ENCODE data around the gene KRTAP21-1.

KRTAP21-1 gene

GRCh38 chr21:30726726-30727125, 28.5 kb downstream of the KRTAP21-1 start:
- Histone ChIP-seq H3K27ac (ENCODE audit: low read depth, low read length) (no peak overlapping the region), H3K79me2 (ENCODE audit: insufficient read depth, low read length) (no peaks in the 10 kb centered on the region), H3K36me3 (ENCODE audit: low read length) (no peaks in the 10 kb centered on the region), H3K9me3 (ENCODE audit: insufficient read depth, low read length) (no peaks in the 10 kb centered on the region), H3K9ac (ENCODE audit: low read length) (no peak overlapping the region), H3K4me2 (ENCODE audit: low read depth, low read length, poor library complexity, severe bottlenecking) (no peak overlapping the region), H2AFZ (ENCODE audit: low read depth, low read length, severe bottlenecking) (no peak overlapping the region), H3K9me2 (replicated peaks; ENCODE audit: insufficient read depth, low read length) (no peaks in the 10 kb centered on the region; the same call in 1 of the 2 replicates), H3K27me3 (ENCODE audit: low read length) (no peaks in the 10 kb centered on the region), H3F3A (ENCODE audit: insufficient read depth) (no peaks in the 10 kb centered on the region), H4K20me1 (ENCODE audit: low read depth, low read length) (no peaks in the 10 kb centered on the region), H3K4me3 (ENCODE audit: insufficient read depth, low read length, poor library complexity, severe bottlenecking) (no peak overlapping the region)
- TF ChIP-seq, protein P1, sequence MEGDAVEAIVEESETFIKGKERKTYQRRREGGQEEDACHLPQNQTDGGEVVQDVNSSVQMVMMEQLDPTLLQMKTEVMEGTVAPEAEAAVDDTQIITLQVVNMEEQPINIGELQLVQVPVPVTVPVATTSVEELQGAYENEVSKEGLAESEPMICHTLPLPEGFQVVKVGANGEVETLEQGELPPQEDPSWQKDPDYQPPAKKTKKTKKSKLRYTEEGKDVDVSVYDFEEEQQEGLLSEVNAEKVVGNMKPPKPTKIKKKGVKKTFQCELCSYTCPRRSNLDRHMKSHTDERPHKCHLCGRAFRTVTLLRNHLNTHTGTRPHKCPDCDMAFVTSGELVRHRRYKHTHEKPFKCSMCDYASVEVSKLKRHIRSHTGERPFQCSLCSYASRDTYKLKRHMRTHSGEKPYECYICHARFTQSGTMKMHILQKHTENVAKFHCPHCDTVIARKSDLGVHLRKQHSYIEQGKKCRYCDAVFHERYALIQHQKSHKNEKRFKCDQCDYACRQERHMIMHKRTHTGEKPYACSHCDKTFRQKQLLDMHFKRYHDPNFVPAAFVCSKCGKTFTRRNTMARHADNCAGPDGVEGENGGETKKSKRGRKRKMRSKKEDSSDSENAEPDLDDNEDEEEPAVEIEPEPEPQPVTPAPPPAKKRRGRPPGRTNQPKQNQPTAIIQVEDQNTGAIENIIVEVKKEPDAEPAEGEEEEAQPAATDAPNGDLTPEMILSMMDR (IDR thresholded peaks at IDR 0.05; ENCODE audit: insufficient read depth, low read length, poor library complexity, severe bottlenecking) = no peak
- no peak for TF ChIP-seq EZH2phosphoT487 (conservative IDR thresholded peaks at IDR 0.05; ENCODE audit: low read length)

DNA sequence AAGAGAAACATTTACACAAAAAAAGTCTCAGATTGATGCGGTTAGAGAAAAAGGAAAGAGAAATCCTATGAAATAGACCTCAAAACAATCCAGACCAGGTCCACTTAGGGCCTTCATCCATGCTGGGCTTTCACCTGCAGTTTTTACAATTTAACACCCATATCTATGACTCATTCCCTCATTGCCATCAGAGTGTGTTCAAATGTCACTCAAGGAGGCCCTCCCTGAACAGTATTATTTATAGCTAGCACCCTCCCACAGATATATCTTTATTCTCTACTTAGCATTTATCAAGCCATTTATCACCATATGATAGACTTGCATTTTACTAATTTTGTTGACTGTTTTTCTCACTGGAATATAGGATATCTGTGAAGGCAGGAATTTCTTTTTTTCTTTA, 35.8 kb downstream of the KRTAP21-1 start:
- no peak overlapping the region for H2AFZ ChIP-seq (ENCODE audit: low read depth, low read length, severe bottlenecking)
- no peak overlapping the region for H3K9ac ChIP-seq (ENCODE audit: low read length)
- H3K27ac ChIP-seq (ENCODE audit: low read depth, low read length) = no peak overlapping the region
- H3K9me3 ChIP-seq (ENCODE audit: insufficient read depth, low read length) = no peaks in the 10 kb centered on the region
- no peak overlapping the region for H3K4me3 ChIP-seq (ENCODE audit: insufficient read depth, low read length, poor library complexity, severe bottlenecking)
- no peak overlapping the region for H3K4me2 ChIP-seq (ENCODE audit: low read depth, low read length, poor library complexity, severe bottlenecking)
- no peaks in the 10 kb centered on the region for H4K20me1 ChIP-seq (ENCODE audit: low read depth, low read length)
- H3K27me3 ChIP-seq (ENCODE audit: low read length) = no peaks in the 10 kb centered on the region
- H3K9me2 ChIP-seq (replicated peaks; ENCODE audit: insufficient read depth, low read length) = no peaks in the 10 kb centered on the region
- TF ChIP-seq EZH2phosphoT487 (conservative IDR thresholded peaks at IDR 0.05; ENCODE audit: low read length) = no peak
- TF ChIP-seq, protein P1 (IDR thresholded peaks at IDR 0.05; ENCODE audit: insufficient read depth, low read length, poor library complexity, severe bottlenecking) = no peak
- H3F3A ChIP-seq (ENCODE audit: insufficient read depth) = no peaks in the 10 kb centered on the region
- H3K79me2 ChIP-seq (ENCODE audit: insufficient read depth, low read length) = no peaks in the 10 kb centered on the region
- H3K36me3 ChIP-seq (ENCODE audit: low read length) = no peaks in the 10 kb centered on the region

- Histone ChIP-seq H3K4me3 (ENCODE audit: insufficient read depth, low read length, poor library complexity, severe bottlenecking) (no peak within 1 kb of the TSS), H3K9me2 (replicated peaks; ENCODE audit: insufficient read depth, low read length) (no peaks in the 10 kb centered on the region), H3K9ac (ENCODE audit: low read length) (no peak within 1 kb of the TSS), H3K36me3 (ENCODE audit: low read length) (no peaks in the 10 kb centered on the region), H3K27ac (ENCODE audit: low read depth, low read length) (no peak within 1 kb of the TSS), H3K79me2 (ENCODE audit: insufficient read depth, low read length) (no peaks in the 10 kb centered on the region), H3K27me3 (ENCODE audit: low read length) (no peaks in the 10 kb centered on the region), H2AFZ (ENCODE audit: low read depth, low read length, severe bottlenecking) (no peak within 1 kb of the TSS), H4K20me1 (ENCODE audit: low read depth, low read length) (no peaks in the 10 kb centered on the region), H3K9me3 (ENCODE audit: insufficient read depth, low read length) (no peaks in the 10 kb centered on the region), H3K4me2 (ENCODE audit: low read depth, low read length, poor library complexity, severe bottlenecking) (no peak within 1 kb of the TSS), H3F3A (ENCODE audit: insufficient read depth) (no peaks in the 10 kb centered on the region)
- TF ChIP-seq EZH2phosphoT487 (conservative IDR thresholded peaks at IDR 0.05; ENCODE audit: low read length) = no peak
These were observed 36.9 kb downstream of the KRTAP21-1 start, which contains the start of gene KRTAP21-3 for GRCh38 chr21:30718239-30718909. Gene KRTAP21-3 (minus strand): TSS chr21:30718777. CDS start chr21:30718759, 18 bp downstream.

DNA sequence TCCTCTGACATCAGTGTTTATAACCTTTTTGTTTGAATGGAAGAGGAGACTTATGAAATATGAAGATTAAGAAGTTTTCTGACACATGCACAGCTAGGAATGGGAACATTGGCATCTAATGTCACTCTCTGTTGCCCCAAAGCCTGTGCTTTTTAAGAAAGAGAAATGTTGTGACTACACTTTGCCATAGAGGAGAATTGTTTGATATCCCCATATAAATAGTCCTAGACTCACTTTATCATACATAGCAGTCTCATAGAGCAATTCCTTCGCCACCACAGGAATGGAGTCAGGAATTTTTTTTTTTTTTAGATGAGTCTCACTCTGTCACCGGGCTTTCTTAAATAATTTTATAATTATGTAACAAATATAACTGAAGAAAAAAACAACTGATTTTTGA, 38.1 kb downstream of the KRTAP21-1 start:
- Histone ChIP-seq H2AFZ (ENCODE audit: low read depth, low read length, severe bottlenecking) (no peak overlapping the region), H3F3A (ENCODE audit: insufficient read depth) (no peaks in the 10 kb centered on the region), H3K27me3 (ENCODE audit: low read length) (no peaks in the 10 kb centered on the region), H3K27ac (ENCODE audit: low read depth, low read length) (no peak overlapping the region), H3K79me2 (ENCODE audit: insufficient read depth, low read length) (no peaks in the 10 kb centered on the region), H3K9me2 (replicated peaks; ENCODE audit: insufficient read depth, low read length) (no peaks in the 10 kb centered on the region), H3K36me3 (ENCODE audit: low read length) (no peaks in the 10 kb centered on the region), H3K9me3 (ENCODE audit: insufficient read depth, low read length) (no peaks in the 10 kb centered on the region), H3K4me3 (ENCODE audit: insufficient read depth, low read length, poor library complexity, severe bottlenecking) (no peak overlapping the region), H4K20me1 (ENCODE audit: low read depth, low read length) (no peaks in the 10 kb centered on the region), H3K9ac (ENCODE audit: low read length) (no peak overlapping the region), H3K4me2 (ENCODE audit: low read depth, low read length, poor library complexity, severe bottlenecking) (no peak overlapping the region)
- no peak for TF ChIP-seq EZH2phosphoT487 (conservative IDR thresholded peaks at IDR 0.05; ENCODE audit: low read length)
- TF ChIP-seq, protein P1 (IDR thresholded peaks at IDR 0.05; ENCODE audit: insufficient read depth, low read length, poor library complexity, severe bottlenecking) = no peak

All from SU-DHL-6 (cell line).